ENCODE data around the gene B3GNT5. TPM values are rescaled to one million over a fixed set of nuclear protein-coding genes. Genes with fewer than 3 reads are reported as not detected.

Gene B3GNT5
- total and polyA plus RNA-seq, 9 of the 15 experiments (the other 6 are each of a cell fraction or from before 2014, with no cell fraction given): 8.8 to 23.8 (median 14.4) TPM

- in situ Hi-C loops (cut with MboI): no loop called here
- POLR2A ChIA-PET: interaction anchor here (1.1 to 1.5 kb wide), 3 partner anchors 10 to 91 kb away, joined by 3 to 4 read pairs (median 3); no protein-coding TSS in a partner anchor
- ATAC-seq: no peak
- TF ChIP-seq RHOXF2B (CRISPR knock-in tag; conservative IDR thresholded peaks at IDR 0.05) (no peak), BRCA1 (IDR thresholded peaks at IDR 0.05) (no peak), BRCA1 (CRISPR knock-in tag; IDR thresholded peaks at IDR 0.05) (no peak), NFIX (CRISPR knock-in tag; IDR thresholded peaks at IDR 0.05; ENCODE audit: low read depth) (no peak), ZNF740 (CRISPR knock-in tag; IDR thresholded peaks at IDR 0.05) (no peak), ZNF740 (tag; IDR thresholded peaks at IDR 0.05) (no peak), ARID1B (IDR thresholded peaks at IDR 0.05) (no peak), TOE1 (IDR thresholded peaks at IDR 0.05; ENCODE audit: borderline replicate concordance) (no peak), TOE1 (CRISPR knock-in tag; IDR thresholded peaks at IDR 0.05; ENCODE audit: borderline replicate concordance, low read depth) (no peak), ZNF282 (CRISPR knock-in tag; IDR thresholded peaks at IDR 0.05) (no peak), RBM39 (optimal IDR thresholded peaks at IDR 0.05; ENCODE audit: low read depth, low read length) (no peak), ATF3 (IDR thresholded peaks at IDR 0.05) (no peak), ATF3 (CRISPR knock-in tag; conservative IDR thresholded peaks at IDR 0.05) (no peak), IRF9 (tag; IDR thresholded peaks at IDR 0.05) (no peak), IRF2 (CRISPR knock-in tag; IDR thresholded peaks at IDR 0.05) (no peak), ARID3A (IDR thresholded peaks at IDR 0.05; ENCODE audit: borderline replicate concordance, low read depth, low read length) (no peak), DPF2 (IDR thresholded peaks at IDR 0.05) (no peak), ZNF57 (CRISPR knock-in tag; IDR thresholded peaks at IDR 0.05) (no peak), FOXO4 (CRISPR knock-in tag; IDR thresholded peaks at IDR 0.05) (no peak)
Measured at GRCh38 chr3:183277260-183277659, 24.2 kb downstream of the B3GNT5 start.

More at GRCh38 chr3:183277260-183277659, 24.2 kb downstream of the B3GNT5 start:
- Histone ChIP-seq H3K4me3 (no peak overlapping the region), H4K20me1 (replicated peaks; ENCODE audit: control insufficient read depth, insufficient read depth, low read length) (no peaks in the 10 kb centered on the region), H3K9me3 (replicated peaks; ENCODE audit: control insufficient read depth, insufficient read depth, low read depth, low read length) (no peaks in the 10 kb centered on the region), H3K4me2 (ENCODE audit: insufficient read depth, low read length) (no peak overlapping the region), H3K27ac (ENCODE audit: extremely low read depth, low read depth, low read length) (no peak overlapping the region), H3K9me1 (ENCODE audit: control insufficient read depth, insufficient read depth, low read length) (no peaks in the 10 kb centered on the region), H3K9ac (ENCODE audit: insufficient read depth in 1 of 2, low read depth in 2 of 2, low read length in 2 of 2) (no peak overlapping the region), H3K4me1 (replicated peaks in 1 of 2; ENCODE audit: control insufficient read depth in 2 of 2, insufficient read depth in 2 of 2, low read length in 2 of 2) (peaks cover 0 to 9% of the 10 kb centered on the region in 2 experiments; a peak in 2 of 5 replicates), H3K27me3 (ENCODE audit: control insufficient read depth in 2 of 2, insufficient read depth in 2 of 2, low read length in 2 of 2) (no peaks in the 10 kb centered on the region), H3K36me3 (ENCODE audit: control insufficient read depth, insufficient read depth, low read length) (peaks cover under 1% of the 10 kb centered on the region; the same call in 1 of the 3 replicates), H3K79me2 (ENCODE audit: control insufficient read depth, insufficient read depth, low read length) (0 out of 3 replicates have a peak, but pooled peaks cover under 1% of the 10 kb centered on the region), H2AFZ (ENCODE audit: low read depth, low read length) (no peak overlapping the region)
- intact Hi-C loops (cut with micrococcal nuclease): no loop called here
- DNase-seq (ENCODE audit: extremely low read depth in 1 of 4, low spot score in 3 of 4): no peak
- 78% methylated on average over 5 of the region's 5 CpGs for WGBS (ENCODE audit: insufficient coverage, low coverage, missing lambda C conversion rate)
- CTCF ChIA-PET (ENCODE audit: low intra/inter-chr PET ratio): no interaction called here
- no peak for FAIRE-seq
- BruUV-seq (replicated peaks): no TSS peak
